Activated gamma-delta T cell (primary cell): ENCODE measurements around the gene CTNNA3.

Experiments used
- DNase-seq: peaks from one replicate; lab custom pipeline; 2025; lab: John Stamatoyannopoulos, UW

Gene CTNNA3

GRCh38 chr10:66805612-66806011, 890.4 kb downstream of the CTNNA3 start:
- DNase-seq, result no peak

GRCh38 chr10:66804962-66805361, 891.0 kb downstream of the CTNNA3 start:
- DNase-seq, result no peak

- DNase-seq, result no peak
These were observed 892.8 kb downstream of the CTNNA3 start for GRCh38 chr10:66803174-66803573.

- no peak for DNase-seq
These were observed 896.5 kb downstream of the CTNNA3 start for GRCh38 chr10:66799474-66799873.

- no peak for DNase-seq
These were observed 900.1 kb downstream of the CTNNA3 start for GRCh38 chr10:66795866-66796265.

- DNase-seq, result no peak
These were observed 903.6 kb downstream of the CTNNA3 start for GRCh38 chr10:66792441-66792840.

GRCh38 chr10:66788178-66788987, 907.6 kb downstream of the CTNNA3 start:
- DNase-seq, result no peak

GRCh38 chr10:66786709-66787108, 909.3 kb downstream of the CTNNA3 start:
- DNase-seq, result no peak

- no peak for DNase-seq
These were observed 911.2 kb downstream of the CTNNA3 start for GRCh38 chr10:66784770-66785169.

- no peak for DNase-seq
These were observed 912.7 kb downstream of the CTNNA3 start for GRCh38 chr10:66783316-66783715.

GRCh38 chr10:66782776-66783175, 913.2 kb downstream of the CTNNA3 start:
- DNase-seq, result no peak

- DNase-seq, result no peak
These were observed 913.9 kb downstream of the CTNNA3 start for GRCh38 chr10:66782144-66782543.

GRCh38 chr10:66780796-66781195, 915.2 kb downstream of the CTNNA3 start:
- DNase-seq, result no peak

- DNase-seq, result no peak
These were observed 917.6 kb downstream of the CTNNA3 start for GRCh38 chr10:66778351-66778750.

GRCh38 chr10:66777665-66778064, 918.3 kb downstream of the CTNNA3 start:
- DNase-seq, result no peak

- DNase-seq, result no peak
These were observed 922.5 kb downstream of the CTNNA3 start for GRCh38 chr10:66773472-66773817.

GRCh38 chr10:66772548-66773471, 923.2 kb downstream of the CTNNA3 start:
- DNase-seq, result no peak

- no peak for DNase-seq
These were observed 928.3 kb downstream of the CTNNA3 start for GRCh38 chr10:66767707-66768106.

- DNase-seq, result no peak
These were observed 933.7 kb downstream of the CTNNA3 start for GRCh38 chr10:66762218-66762729.

GRCh38 chr10:66760941-66761340, 935.1 kb downstream of the CTNNA3 start:
- DNase-seq, result no peak

- no peak for DNase-seq
These were observed 940.5 kb downstream of the CTNNA3 start for GRCh38 chr10:66755474-66755873.

GRCh38 chr10:66752714-66753113, 943.3 kb downstream of the CTNNA3 start:
- DNase-seq, result no peak

- DNase-seq, result no peak
These were observed 947.8 kb downstream of the CTNNA3 start for GRCh38 chr10:66748217-66748616.
